Breast epithelium (tissue), 4 donors: ENCODE data around the gene ARID3A. TPM values are rescaled to one million over a fixed set of nuclear protein-coding genes. Genes with fewer than 3 reads are reported as not detected.

Experiments
- DNase-seq, 2 donors: peaks; one replicate each; pipeline ENCODE4 v3.0.0-alpha.2; 2019; ENCODE audit warnings: low spot score in 2 of 2
- H3K27ac ChIP-seq, 2 donors: fragments of 200-600 bp; sonication (generic) in 1 of 2; one replicate each; pipeline ENCODE4 v1.5.1; 2016 to 2019; ENCODE audit warnings: mild to moderate bottlenecking in 1 of 2
- H3K27me3 ChIP-seq, 2 donors: fragments of 200-600 bp; sonication (generic) in 1 of 2; one replicate each; pipeline versions ENCODE4 v1.5.1 to v1.6.0; 2017 to 2019; ENCODE audit warnings: control low read depth in 1 of 2, mild to moderate bottlenecking in 1 of 2
- H3K36me3 ChIP-seq: fragments of 200-600 bp; one replicate; pipeline ENCODE4 v1.5.1; 2019
- H3K4me1 ChIP-seq, 2 donors: fragments of 200-600 bp; sonication (generic); one replicate each; pipeline ENCODE4 v1.5.1; 2016 to 2019; ENCODE audit warnings: control low read depth in 1 of 2
- H3K4me3 ChIP-seq, 3 donors: fragments of 200-600 bp; sonication (generic); 1 replicate in 2 of 3; 2 replicates in 1 of 3; pipeline ENCODE4 v1.5.1; 2016 to 2019; ENCODE audit warnings: mild to moderate bottlenecking in 3 of 3, moderate library complexity in 2 of 3
- H3K9me3 ChIP-seq, 2 donors: fragments of 200-600 bp; sonication (generic) in 1 of 2; one replicate each; pipeline ENCODE4 v1.5.1; 2016 to 2019; ENCODE audit warnings: control low read depth in 1 of 2
- POLR2A ChIP-seq: fragments of 450-650 bp; IDR thresholded peaks from one replicate; pipeline ENCODE4 v1.6.1; 2016; ENCODE audit warnings: antibody characterized with exemption, mild to moderate bottlenecking, moderate library complexity
- POLR2AphosphoS5 ChIP-seq, 3 donors: sonication (generic); formaldehyde crosslinking; IDR thresholded peaks; one replicate each; pipeline ENCODE4 v1.6.1; 2017; ENCODE audit warnings: antibody characterized with exemption in 3 of 3
- intact Hi-C: fragments of 100-400 bp; cut with DNase I; formaldehyde crosslinking; loops from one replicate; pipeline ENCODE4 v1.15.1; 2023; ENCODE audit warnings: low total_unique reads
- total RNA-seq, 3 donors: library from RNA; depleted of rRNA; stranded (reverse); fragments of >200 nt; gene quantifications; one replicate each; pipeline ENCODE4 v1.1.0, GENCODE V29; 2016
- TF ChIP-seq, protein P1 (sequence below), 3 donors: fragments of 450-650 bp; IDR thresholded peaks; one replicate each; pipeline ENCODE4 v1.5.1; 2016 to 2017; ENCODE audit warnings: antibody characterized with exemption in 3 of 3, mild to moderate bottlenecking in 3 of 3, moderate library complexity in 3 of 3

ARID3A gene
- total RNA-seq, 3 donors from 2014 or later = 3.5 to 11.1 (median 4.8) TPM

DNA sequence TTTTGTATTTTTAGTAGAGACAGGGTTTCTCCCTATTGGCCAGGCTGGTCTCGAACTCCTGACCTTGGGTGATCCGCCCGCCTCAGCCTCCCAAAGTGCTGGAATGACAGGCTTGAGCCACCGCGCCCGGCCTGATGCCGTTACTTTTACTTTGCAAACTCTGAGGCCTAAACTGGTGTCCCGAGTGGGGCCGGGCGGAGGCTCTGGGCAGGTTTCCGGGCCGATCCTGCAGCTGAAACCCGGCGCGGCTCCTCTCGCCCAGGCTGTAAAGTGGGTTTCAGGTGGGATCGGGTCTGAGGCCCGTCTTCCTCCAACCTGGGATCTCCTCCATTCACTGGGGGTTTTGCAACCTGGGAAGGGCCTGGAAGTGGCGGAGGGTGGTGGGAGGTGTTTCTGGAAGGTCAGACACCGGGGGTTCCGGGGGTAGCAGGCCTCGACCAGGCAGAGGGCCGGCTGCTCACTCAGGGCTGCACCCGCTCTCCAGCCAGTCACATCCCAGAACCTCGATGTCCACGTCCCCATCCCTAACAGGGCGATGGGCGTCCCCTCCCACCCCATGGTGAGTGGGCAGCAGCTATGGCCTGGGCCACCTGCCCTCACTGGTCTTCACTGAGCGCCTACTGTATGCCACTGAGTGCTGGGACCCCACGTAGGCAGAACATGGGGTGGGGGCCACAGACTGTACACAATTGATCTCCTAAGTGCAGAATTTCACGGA is 37.0 kb downstream of the ARID3A start:
- Histone ChIP-seq H3K4me3 (no peak overlapping the region), H3K36me3 (no peaks in the 10 kb centered on the region), H3K4me1 (no peaks in the 10 kb centered on the region), H3K27ac (no peak overlapping the region), H3K9me3 (no peaks in the 10 kb centered on the region), H3K27me3 (no peaks in the 10 kb centered on the region)
- TF ChIP-seq, protein P1, sequence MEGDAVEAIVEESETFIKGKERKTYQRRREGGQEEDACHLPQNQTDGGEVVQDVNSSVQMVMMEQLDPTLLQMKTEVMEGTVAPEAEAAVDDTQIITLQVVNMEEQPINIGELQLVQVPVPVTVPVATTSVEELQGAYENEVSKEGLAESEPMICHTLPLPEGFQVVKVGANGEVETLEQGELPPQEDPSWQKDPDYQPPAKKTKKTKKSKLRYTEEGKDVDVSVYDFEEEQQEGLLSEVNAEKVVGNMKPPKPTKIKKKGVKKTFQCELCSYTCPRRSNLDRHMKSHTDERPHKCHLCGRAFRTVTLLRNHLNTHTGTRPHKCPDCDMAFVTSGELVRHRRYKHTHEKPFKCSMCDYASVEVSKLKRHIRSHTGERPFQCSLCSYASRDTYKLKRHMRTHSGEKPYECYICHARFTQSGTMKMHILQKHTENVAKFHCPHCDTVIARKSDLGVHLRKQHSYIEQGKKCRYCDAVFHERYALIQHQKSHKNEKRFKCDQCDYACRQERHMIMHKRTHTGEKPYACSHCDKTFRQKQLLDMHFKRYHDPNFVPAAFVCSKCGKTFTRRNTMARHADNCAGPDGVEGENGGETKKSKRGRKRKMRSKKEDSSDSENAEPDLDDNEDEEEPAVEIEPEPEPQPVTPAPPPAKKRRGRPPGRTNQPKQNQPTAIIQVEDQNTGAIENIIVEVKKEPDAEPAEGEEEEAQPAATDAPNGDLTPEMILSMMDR (IDR thresholded peaks at IDR 0.05) = no peak
- TF ChIP-seq POLR2AphosphoS5 (IDR thresholded peaks at IDR 0.05) (no peak), POLR2A (no peak)
- DNase-seq = no peak
- intact Hi-C loops = no loop called here

DNA sequence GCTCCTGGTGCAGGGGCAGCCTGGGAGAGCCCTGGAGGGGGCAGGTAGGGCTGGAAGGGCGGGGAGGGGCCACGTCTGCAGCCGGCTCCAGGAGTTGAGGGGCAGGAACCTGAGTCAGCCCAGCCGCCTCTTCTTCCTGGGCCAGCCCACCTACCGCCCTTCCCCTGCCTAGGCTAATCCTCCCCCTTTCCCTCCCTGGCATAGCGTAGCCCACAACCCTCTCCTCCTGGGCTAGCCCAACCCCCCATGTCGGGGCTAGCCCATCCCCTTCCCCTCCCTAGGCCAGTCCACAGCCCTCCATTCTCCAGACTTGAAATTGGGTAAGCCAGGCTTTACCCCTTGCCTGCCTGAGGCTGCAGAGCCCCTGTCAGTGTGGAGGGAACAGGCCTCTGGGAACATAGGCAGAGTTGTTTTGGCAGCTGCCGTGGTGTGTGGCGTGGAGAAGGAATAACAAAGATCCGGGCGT is 37.7 kb downstream of the ARID3A start:
- intact Hi-C loops = no loop called here

DNA sequence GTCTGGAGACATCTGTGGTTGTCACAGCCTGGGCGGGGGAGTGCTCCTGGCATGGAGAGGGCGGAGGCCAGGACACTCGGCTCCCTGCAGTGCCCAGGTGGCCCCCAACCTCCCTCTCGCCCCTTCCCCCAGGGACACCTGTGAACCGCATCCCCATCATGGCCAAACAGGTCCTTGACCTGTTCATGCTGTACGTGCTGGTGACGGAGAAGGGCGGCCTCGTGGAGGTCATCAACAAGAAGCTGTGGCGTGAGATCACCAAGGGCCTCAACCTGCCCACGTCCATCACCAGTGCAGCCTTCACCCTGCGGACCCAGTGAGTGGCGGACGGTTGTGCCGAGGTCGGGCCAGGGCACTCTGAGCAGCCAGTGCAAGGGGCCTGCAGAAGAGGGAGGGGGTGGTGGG is 38.3 kb downstream of the ARID3A start:
- Histone ChIP-seq H3K9me3 (no peaks in the 10 kb centered on the region), H3K36me3 (no peaks in the 10 kb centered on the region), H3K4me1 (no peaks in the 10 kb centered on the region), H3K4me3 (no peak overlapping the region), H3K27ac (no peak overlapping the region), H3K27me3 (no peaks in the 10 kb centered on the region)
- no peak for DNase-seq
- no peak for TF ChIP-seq POLR2AphosphoS5 (IDR thresholded peaks at IDR 0.05)
- TF ChIP-seq, protein P1 (IDR thresholded peaks at IDR 0.05) = no peak
- TF ChIP-seq POLR2A = no peak
- intact Hi-C loops = no loop called here

More for the DNA sequence above, 37.7 kb downstream of the ARID3A start:
- TF ChIP-seq, protein P1 (IDR thresholded peaks at IDR 0.05) = no peak
- TF ChIP-seq POLR2AphosphoS5 (IDR thresholded peaks at IDR 0.05) (no peak), POLR2A (no peak)
- Histone ChIP-seq H3K27ac (no peak overlapping the region), H3K4me3 (no peak overlapping the region), H3K27me3 (no peaks in the 10 kb centered on the region), H3K4me1 (no peaks in the 10 kb centered on the region), H3K9me3 (no peaks in the 10 kb centered on the region), H3K36me3 (no peaks in the 10 kb centered on the region)
- DNase-seq = no peak

DNA sequence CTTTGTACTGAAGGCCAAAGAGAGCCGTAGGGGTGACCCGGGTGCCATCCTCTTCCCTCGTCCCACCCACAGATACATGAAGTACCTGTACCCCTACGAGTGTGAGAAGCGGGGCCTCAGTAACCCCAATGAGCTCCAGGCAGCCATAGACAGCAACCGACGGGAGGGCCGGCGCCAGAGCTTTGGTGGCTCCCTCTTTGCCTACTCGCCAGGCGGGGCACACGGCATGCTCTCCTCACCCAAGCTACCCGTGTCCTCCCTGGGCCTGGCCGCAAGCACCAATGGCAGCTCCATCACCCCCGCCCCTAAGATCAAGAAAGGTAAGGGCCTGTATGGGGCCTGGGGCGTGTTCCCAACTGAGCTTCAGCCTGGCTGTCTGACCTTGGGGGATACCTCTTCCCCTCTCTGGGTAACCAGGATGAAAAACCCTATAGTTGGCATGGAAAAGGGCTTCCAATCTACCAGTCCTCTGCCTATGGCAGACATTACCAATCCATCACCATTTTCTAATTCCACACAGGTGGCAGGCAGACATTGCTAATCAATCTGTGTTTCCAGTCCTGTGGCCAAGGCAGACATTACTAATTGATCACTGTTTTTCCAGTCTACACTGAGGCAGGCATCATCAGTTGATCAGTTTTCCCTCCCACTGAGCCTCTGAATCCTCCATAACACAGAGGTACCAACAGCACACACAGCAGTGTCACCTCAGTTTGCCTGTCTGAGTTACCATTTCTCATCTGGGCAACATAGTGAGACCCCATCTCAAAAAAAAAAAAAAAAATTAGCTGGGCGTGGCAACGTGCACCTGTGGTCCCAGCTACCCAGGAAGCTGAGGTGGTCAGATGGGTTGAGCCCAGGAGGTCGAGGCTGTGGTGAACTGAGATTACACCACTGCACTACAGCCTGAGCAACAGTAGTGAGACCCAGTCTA is 39.2 kb downstream of the ARID3A start:
- Histone ChIP-seq H3K36me3 (no peaks in the 10 kb centered on the region), H3K27ac (no peak overlapping the region), H3K4me1 (no peaks in the 10 kb centered on the region), H3K27me3 (no peaks in the 10 kb centered on the region), H3K4me3 (no peak overlapping the region), H3K9me3 (no peaks in the 10 kb centered on the region)
- no peak for DNase-seq
- intact Hi-C loops = no loop called here
- TF ChIP-seq POLR2AphosphoS5 (IDR thresholded peaks at IDR 0.05) (no peak), POLR2A (no peak)
- TF ChIP-seq, protein P1 (IDR thresholded peaks at IDR 0.05) = no peak
